Mammary epithelial cell (primary cell): ENCODE data around the gene ERCC6L2.

Experiments used
- EZH2 ChIP-seq: IDR thresholded peaks from 2 replicates; pipeline ENCODE4 v1.6.1; 2012; ENCODE audit warnings: low read length, inconsistent platforms, borderline replicate concordance
- TF ChIP-seq, protein P1 (sequence below), 2 donors: IDR thresholded peaks in 1 of 2; conservative IDR thresholded peaks in 1 of 2; 2 replicates each; pipeline ENCODE4 v1.5.1; 2011 to 2012; ENCODE audit warnings: inconsistent platforms in 2 of 2, low read length in 2 of 2, mild to moderate bottlenecking in 2 of 2, control low read depth in 1 of 2, low read depth in 1 of 2; ENCODE audit not compliant: insufficient read depth in 1 of 2; ENCODE audit errors: extremely low read depth in 1 of 2

DNA sequence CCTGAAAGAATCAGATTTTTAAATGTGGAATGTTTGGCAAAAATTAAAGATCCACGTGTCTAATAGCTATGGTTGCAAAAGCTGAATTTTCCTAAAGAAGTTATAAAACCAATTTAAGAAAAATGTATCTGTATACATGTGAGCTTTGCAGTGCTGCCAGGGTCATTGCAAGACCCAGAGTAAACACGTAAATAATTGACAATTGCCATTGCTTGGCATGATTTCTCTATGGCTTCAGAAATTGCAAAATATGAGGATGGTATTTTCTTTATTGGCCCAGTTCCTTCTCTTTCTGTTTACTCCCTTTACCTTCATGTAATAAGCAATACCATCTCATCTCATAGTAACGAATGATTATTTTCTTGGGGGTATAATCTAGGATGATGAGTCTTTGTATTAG is 123.9 kb downstream of the ERCC6L2 start:
- TF ChIP-seq, protein P1, sequence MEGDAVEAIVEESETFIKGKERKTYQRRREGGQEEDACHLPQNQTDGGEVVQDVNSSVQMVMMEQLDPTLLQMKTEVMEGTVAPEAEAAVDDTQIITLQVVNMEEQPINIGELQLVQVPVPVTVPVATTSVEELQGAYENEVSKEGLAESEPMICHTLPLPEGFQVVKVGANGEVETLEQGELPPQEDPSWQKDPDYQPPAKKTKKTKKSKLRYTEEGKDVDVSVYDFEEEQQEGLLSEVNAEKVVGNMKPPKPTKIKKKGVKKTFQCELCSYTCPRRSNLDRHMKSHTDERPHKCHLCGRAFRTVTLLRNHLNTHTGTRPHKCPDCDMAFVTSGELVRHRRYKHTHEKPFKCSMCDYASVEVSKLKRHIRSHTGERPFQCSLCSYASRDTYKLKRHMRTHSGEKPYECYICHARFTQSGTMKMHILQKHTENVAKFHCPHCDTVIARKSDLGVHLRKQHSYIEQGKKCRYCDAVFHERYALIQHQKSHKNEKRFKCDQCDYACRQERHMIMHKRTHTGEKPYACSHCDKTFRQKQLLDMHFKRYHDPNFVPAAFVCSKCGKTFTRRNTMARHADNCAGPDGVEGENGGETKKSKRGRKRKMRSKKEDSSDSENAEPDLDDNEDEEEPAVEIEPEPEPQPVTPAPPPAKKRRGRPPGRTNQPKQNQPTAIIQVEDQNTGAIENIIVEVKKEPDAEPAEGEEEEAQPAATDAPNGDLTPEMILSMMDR (conservative IDR thresholded peaks at IDR 0.05 in 1 of 2, IDR thresholded peaks at IDR 0.05 in 1 of 2; ENCODE audit: extremely low read depth in 1 of 2, insufficient read depth in 1 of 2, low read depth in 1 of 2, low read length in 2 of 2), result no peak
- TF ChIP-seq EZH2, result no peak
